ENCODE data around the gene MROH2A.

GRCh38 chr2:233853353-233853752 is 75.2 kb downstream of the MROH2A start:
- TF ChIP-seq CTCF (IDR thresholded peaks at IDR 0.05) (no peak), EP300 (IDR thresholded peaks at IDR 0.05) (no peak), POLR2AphosphoS5 (IDR thresholded peaks at IDR 0.05) (no peak), POLR2A (IDR thresholded peaks at IDR 0.05) (no peak)

Measured in stomach (tissue), 4 donors.